DOHH2 (cell line): Measurements from ENCODE around the gene JAG2.

Experiments used
- H3F3A ChIP-seq: fragments of 200-600 bp; sonication (generic), shearing (Covaris generic); 2 replicates; pipeline ENCODE4 v1.6.0; 2016; ENCODE audit warnings: antibody characterized with exemption, mild to moderate bottlenecking; ENCODE audit not compliant: control insufficient read depth, insufficient read depth
- H3K27ac ChIP-seq: fragments of 200-600 bp; sonication (generic); 2 replicates; pipeline ENCODE4 v1.5.1; 2014; ENCODE audit warnings: low read depth, mild to moderate bottlenecking, low read length, moderate library complexity
- H3K27me3 ChIP-seq: fragments of 200-600 bp; sonication (generic); 2 replicates; pipeline ENCODE4 v1.6.1; 2014; ENCODE audit warnings: mild to moderate bottlenecking, low read length, mixed read lengths; ENCODE audit not compliant: control insufficient read depth
- H3K36me3 ChIP-seq: fragments of 200-600 bp; sonication (generic); 2 replicates; pipeline ENCODE4 v1.6.1; 2014; ENCODE audit warnings: mild to moderate bottlenecking, low read length, moderate library complexity, mixed read lengths; ENCODE audit not compliant: control insufficient read depth
- H3K4me1 ChIP-seq: fragments of 200-600 bp; sonication (generic); 2 replicates; pipeline ENCODE4 v1.6.1; 2014; ENCODE audit warnings: mild to moderate bottlenecking, low read length, mixed read lengths; ENCODE audit not compliant: control insufficient read depth
- H3K4me2 ChIP-seq: fragments of 200-600 bp; sonication (generic); 2 replicates; pipeline ENCODE4 v1.6.0; 2014; ENCODE audit warnings: mild to moderate bottlenecking, low read length, moderate library complexity
- H3K4me3 ChIP-seq: fragments of 200-600 bp; sonication (generic); 2 replicates; pipeline ENCODE4 v1.5.1; 2014; ENCODE audit warnings: mild to moderate bottlenecking, low read length, mixed read lengths
- H3K79me2 ChIP-seq: fragments of 200-600 bp; sonication (generic); 2 replicates; pipeline ENCODE4 v1.6.1; 2014; ENCODE audit warnings: mild to moderate bottlenecking, low read length, mixed read lengths; ENCODE audit not compliant: control insufficient read depth
- H3K9me2 ChIP-seq: fragments of 200-600 bp; sonication (generic); replicated peaks from 2 replicates; pipeline ENCODE4 v1.6.1; 2014; ENCODE audit warnings: mild to moderate bottlenecking, low read length, mixed read lengths; ENCODE audit not compliant: control insufficient read depth
- H3K9me3 ChIP-seq: fragments of 200-600 bp; sonication (generic); 2 replicates; pipeline ENCODE4 v1.6.1; 2014; ENCODE audit warnings: antibody characterized with exemption, low read length, mixed read lengths; ENCODE audit not compliant: control insufficient read depth, insufficient read depth
- H4K20me1 ChIP-seq: fragments of 200-600 bp; sonication (generic); 2 replicates; pipeline ENCODE4 v1.6.0; 2014; ENCODE audit warnings: low read depth, mild to moderate bottlenecking, antibody characterized with exemption, low read length, moderate library complexity; ENCODE audit not compliant: control insufficient read depth, insufficient read depth
- CTCF ChIP-seq: fragments of 200-600 bp; sonication (generic); IDR thresholded peaks from one replicate; pipeline ENCODE4 v1.5.1; 2014; ENCODE audit warnings: antibody characterized with exemption, mild to moderate bottlenecking, low read depth, low read length; ENCODE audit not compliant: poor library complexity, severe bottlenecking
- EZH2phosphoT487 ChIP-seq: fragments of 200-600 bp; sonication (generic); IDR thresholded peaks from 2 replicates; pipeline ENCODE4 v1.6.1; 2017; ENCODE audit warnings: borderline replicate concordance, mild to moderate bottlenecking, antibody characterized with exemption, low read length, moderate library complexity, mixed read lengths

Gene JAG2

GRCh38 chr14:105126981-105127329 lies 41.6 kb downstream of the JAG2 start:
- H3K27ac ChIP-seq, result no peak overlapping the region
- H3K79me2 ChIP-seq, result no peaks in the 10 kb centered on the region
- peaks cover 20% of the 10 kb centered on the region for H3K27me3 ChIP-seq
- H3K4me2 ChIP-seq, result no peak overlapping the region
- no peak for TF ChIP-seq CTCF
- no peak for TF ChIP-seq EZH2phosphoT487
- no peaks in the 10 kb centered on the region for H3K9me2 ChIP-seq
- no peaks in the 10 kb centered on the region for H3F3A ChIP-seq
- H3K9me3 ChIP-seq, result peaks cover 5% of the 10 kb centered on the region
- H3K4me3 ChIP-seq, result no peak overlapping the region
- no peaks in the 10 kb centered on the region for H4K20me1 ChIP-seq
- no peaks in the 10 kb centered on the region for H3K4me1 ChIP-seq
- no peaks in the 10 kb centered on the region for H3K36me3 ChIP-seq

DNA sequence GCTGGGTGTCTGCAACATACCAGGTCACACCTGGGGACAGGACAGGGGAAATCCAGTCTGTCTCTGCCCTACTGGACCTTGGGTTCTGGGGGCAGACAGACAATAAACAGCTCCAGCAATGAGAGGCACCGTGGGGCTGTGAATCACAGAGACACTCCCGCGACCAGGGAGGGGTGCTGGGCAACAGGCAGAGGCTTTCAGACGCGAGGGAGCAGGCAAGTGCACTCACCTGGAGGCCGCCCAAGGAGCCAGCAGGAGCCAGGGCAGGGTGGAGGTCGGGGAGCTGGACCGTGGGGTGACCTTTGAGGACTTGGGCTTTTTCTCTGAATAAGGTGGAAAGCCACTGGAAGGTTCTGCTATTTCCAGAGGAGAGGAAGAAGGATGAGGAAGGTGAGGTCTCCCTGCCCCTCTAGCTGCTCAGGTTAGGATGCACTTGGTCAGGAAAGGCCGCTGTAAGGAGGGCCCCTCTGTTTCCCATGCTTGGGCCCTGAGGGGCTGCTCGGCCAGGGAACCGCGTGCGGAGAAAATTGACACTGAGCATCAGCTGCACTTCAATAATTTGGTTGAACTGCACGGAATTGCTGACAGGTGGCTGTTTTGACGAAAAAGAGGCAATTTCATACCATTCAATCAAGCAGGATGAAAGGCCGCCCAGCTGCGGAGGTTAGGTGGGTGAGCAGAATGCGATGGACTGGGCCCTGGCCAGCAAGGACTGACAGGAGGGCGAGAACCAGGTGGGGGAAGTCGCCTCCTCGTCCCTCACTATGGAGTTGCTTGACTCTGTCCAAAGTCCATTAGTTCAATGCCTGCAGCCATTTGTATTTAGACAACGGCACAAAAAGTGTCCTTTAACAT lies 42.2 kb downstream of the JAG2 start:
- Histone ChIP-seq H3K79me2 (no peaks in the 10 kb centered on the region), H3K27ac (no peak overlapping the region), H3F3A (no peaks in the 10 kb centered on the region), H4K20me1 (no peaks in the 10 kb centered on the region), H3K4me3 (no peak overlapping the region), H3K36me3 (no peaks in the 10 kb centered on the region), H3K4me2 (no peak overlapping the region), H3K9me3 (peaks cover 5% of the 10 kb centered on the region), H3K27me3 (peaks cover 20% of the 10 kb centered on the region), H3K9me2 (no peaks in the 10 kb centered on the region), H3K4me1 (no peaks in the 10 kb centered on the region)
- TF ChIP-seq EZH2phosphoT487 (no peak), CTCF (no peak)

DNA sequence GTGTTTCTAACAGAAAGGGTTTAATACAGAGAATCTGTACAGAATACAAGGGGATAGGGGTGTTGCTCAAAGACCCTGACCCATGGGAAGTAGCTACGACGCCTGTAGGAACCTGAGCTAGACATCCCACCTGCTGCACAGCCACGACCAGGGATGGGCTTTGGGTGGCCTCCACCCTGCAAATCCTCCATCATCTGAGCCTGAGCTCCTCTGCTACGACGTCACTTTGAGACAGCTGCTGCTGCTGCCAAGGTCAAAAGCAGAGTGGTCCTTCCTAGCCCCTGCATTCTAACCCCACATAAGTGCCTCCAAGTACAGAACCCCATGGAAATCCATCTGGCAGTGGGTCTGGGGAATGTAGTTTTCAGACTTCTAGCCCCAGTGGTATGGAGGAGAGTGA lies 43.8 kb downstream of the JAG2 start:
- no peak overlapping the region for H3K4me2 ChIP-seq
- no peak for TF ChIP-seq CTCF
- no peak for TF ChIP-seq EZH2phosphoT487
- H3F3A ChIP-seq, result no peaks in the 10 kb centered on the region
- no peak overlapping the region for H3K4me3 ChIP-seq
- no peaks in the 10 kb centered on the region for H4K20me1 ChIP-seq
- no peaks in the 10 kb centered on the region for H3K79me2 ChIP-seq
- H3K9me3 ChIP-seq, result peaks cover 5% of the 10 kb centered on the region
- no peaks in the 10 kb centered on the region for H3K4me1 ChIP-seq
- no peak overlapping the region for H3K27ac ChIP-seq
- no peaks in the 10 kb centered on the region for H3K9me2 ChIP-seq
- peaks cover 25% of the 10 kb centered on the region for H3K27me3 ChIP-seq
- H3K36me3 ChIP-seq, result no peaks in the 10 kb centered on the region
